Mucosa of gallbladder (tissue), 1 donor: Measurements from ENCODE around the gene CXCR5. TPM values are rescaled to one million over a fixed set of nuclear protein-coding genes. Genes with fewer than 3 reads are reported as not detected.
"Not testable (repeated sequence)": the region's sequence is repeated elsewhere in the genome, so short reads cannot be mapped to it uniquely, and the experiment has no call there.

ENCODE experiments used
- DNase-seq: peaks from one replicate; pipeline ENCODE4 v3.0.0-alpha.2; 2020; ENCODE audit warnings: low spot score
- total RNA-seq: library from RNA; stranded (reverse); gene quantifications from one replicate; pipeline ENCODE4 v1.2.1, GENCODE V29; 2021
- donor health status: DM: no; HTN: no; CAD: no.

The CXCR5 gene
- total RNA-seq: 0.06 TPM

- no peak for DNase-seq
Measured at GRCh38 chr11:118883368-118884071, at the start of gene CXCR5. Gene CXCR5, plus strand, starts transcription at chr11:118883892. Its CDS starts 50 bp downstream, at chr11:118883942.

GRCh38 chr11:118834427-118835028, 49.2 kb upstream of the CXCR5 start:
- DNase-seq: no peak

GRCh38 chr11:118837868-118838267, 45.8 kb upstream of the CXCR5 start:
- no peak for DNase-seq

- DNase-seq: no peak
Measured at GRCh38 chr11:118838905-118839553, 44.7 kb upstream of the CXCR5 start.

- DNase-seq: no peak
Measured at GRCh38 chr11:118841469-118842242, 42.0 kb upstream of the CXCR5 start.

- DNase-seq: no peak
Measured at GRCh38 chr11:118842369-118842768, 41.3 kb upstream of the CXCR5 start.

- not testable (repeated sequence) for DNase-seq
Measured at GRCh38 chr11:118842843-118843242, 40.8 kb upstream of the CXCR5 start.

GRCh38 chr11:118843565-118843964, 40.1 kb upstream of the CXCR5 start:
- no peak for DNase-seq

- no peak for DNase-seq
Measured at GRCh38 chr11:118845369-118845768, 38.3 kb upstream of the CXCR5 start.

GRCh38 chr11:118846181-118846935, 37.3 kb upstream of the CXCR5 start:
- DNase-seq: no peak

- no peak for DNase-seq
Measured at GRCh38 chr11:118849825-118850224, 33.9 kb upstream of the CXCR5 start.

- DNase-seq: no peak
Measured at GRCh38 chr11:118851970-118852369, 31.7 kb upstream of the CXCR5 start.

GRCh38 chr11:118853678-118854077, 30.0 kb upstream of the CXCR5 start:
- DNase-seq: no peak

GRCh38 chr11:118856314-118856713, 27.4 kb upstream of the CXCR5 start:
- DNase-seq: no peak

GRCh38 chr11:118857385-118857784, 26.3 kb upstream of the CXCR5 start:
- DNase-seq: no peak

GRCh38 chr11:118859973-118860372, 23.7 kb upstream of the CXCR5 start:
- no peak for DNase-seq

GRCh38 chr11:118868659-118869058, 15.0 kb upstream of the CXCR5 start:
- DNase-seq: no peak

- no peak for DNase-seq
Measured at GRCh38 chr11:118870396-118871343, 13.0 kb upstream of the CXCR5 start.

GRCh38 chr11:118872403-118872821, 11.3 kb upstream of the CXCR5 start:
- DNase-seq: no peak

- no peak for DNase-seq
Measured at GRCh38 chr11:118873804-118874203, 9.9 kb upstream of the CXCR5 start.
